Measurements from ENCODE around the gene SLC39A6.
"Not testable (repeated sequence)": the region's sequence is repeated elsewhere in the genome, so short reads cannot be mapped to it uniquely, and the experiment has no call there.

Gene SLC39A6

GRCh38 chr18:36078751-36079529 lies 50.2 kb downstream of the SLC39A6 start:
- peak; percentile 82 for DNase-seq (ENCODE audit: low read depth, low spot score)
- no peak for TF ChIP-seq CTCF (IDR thresholded peaks at IDR 0.05; ENCODE audit: low read depth, low read length)
- H3K4me3 ChIP-seq (ENCODE audit: low read depth, low read length), result no peak overlapping the region
- in situ Hi-C loops (cut with HindIII; ENCODE audit: low sequenced_read_pairs), result no loop called here

GRCh38 chr18:36077764-36078163 lies 51.4 kb downstream of the SLC39A6 start:
- DNase-seq (ENCODE audit: low read depth, low spot score); in situ Hi-C loops (cut with HindIII; ENCODE audit: low sequenced_read_pairs); H3K4me3 ChIP-seq (ENCODE audit: low read depth, low read length): not testable (repeated sequence)

GRCh38 chr18:36075862-36076587 lies 53.1 kb downstream of the SLC39A6 start:
- in situ Hi-C loops (cut with HindIII; ENCODE audit: low sequenced_read_pairs), result no loop called here
- TF ChIP-seq CTCF (IDR thresholded peaks at IDR 0.05; ENCODE audit: low read depth, low read length), result no peak
- H3K4me3 ChIP-seq (ENCODE audit: low read depth, low read length), result no peak overlapping the region
- DNase-seq (ENCODE audit: low read depth, low spot score), result peak; percentile 25

GRCh38 chr18:36074435-36074834 lies 54.7 kb downstream of the SLC39A6 start:
- TF ChIP-seq CTCF (IDR thresholded peaks at IDR 0.05; ENCODE audit: low read depth, low read length), result no peak
- no peak overlapping the region for H3K4me3 ChIP-seq (ENCODE audit: low read depth, low read length)
- in situ Hi-C loops (cut with HindIII; ENCODE audit: low sequenced_read_pairs), result no loop called here
- DNase-seq (ENCODE audit: low read depth, low spot score), result no peak

- no peak for TF ChIP-seq CTCF (IDR thresholded peaks at IDR 0.05; ENCODE audit: low read depth, low read length)
- DNase-seq (ENCODE audit: low read depth, low spot score), result no peak
- in situ Hi-C loops (cut with HindIII; ENCODE audit: low sequenced_read_pairs), result no loop called here
- H3K4me3 ChIP-seq (ENCODE audit: low read depth, low read length), result no peak overlapping the region
Measured at GRCh38 chr18:36073676-36074075, 55.5 kb downstream of the SLC39A6 start.

GRCh38 chr18:36072406-36072805 lies 56.7 kb downstream of the SLC39A6 start:
- DNase-seq (ENCODE audit: low read depth, low spot score); H3K4me3 ChIP-seq (ENCODE audit: low read depth, low read length); in situ Hi-C loops (cut with HindIII; ENCODE audit: low sequenced_read_pairs): not testable (repeated sequence)

GRCh38 chr18:36067055-36067957 lies 61.8 kb downstream of the SLC39A6 start, which contains the start of gene RPRD1A:
RPRD1A (minus strand) TSS chr18:36067559; CDS start chr18:36067404, 155 bp downstream.
- TF ChIP-seq CTCF (IDR thresholded peaks at IDR 0.05; ENCODE audit: low read depth, low read length), result no peak
- in situ Hi-C loops (cut with HindIII; ENCODE audit: low sequenced_read_pairs), result no loop called here
- peak within 1 kb of the TSS; percentile 97 for H3K4me3 ChIP-seq (ENCODE audit: low read depth, low read length)
- peak; percentile 95 for DNase-seq (ENCODE audit: low read depth, low spot score)
